Adipocyte (in vitro differentiated cells): ENCODE measurements around the gene BPHL.
"Not testable (repeated sequence)": the region's sequence is repeated elsewhere in the genome, so short reads cannot be mapped to it uniquely, and the experiment has no call there.

ENCODE experiments used
- DNase-seq: peaks from one replicate; pipeline ENCODE4 v3.0.0-alpha.2; 2015; ENCODE audit warnings: low read depth
- H3K27me3 ChIP-seq: replicated peaks from 2 replicates; pipeline ENCODE4 v1.7.0; 2013; ENCODE audit warnings: mild to moderate bottlenecking, low read length, moderate library complexity; ENCODE audit not compliant: control insufficient read depth, insufficient read depth
- H3K36me3 ChIP-seq: 2 replicates; pipeline ENCODE4 v1.7.0; 2013; ENCODE audit warnings: low read length, mild to moderate bottlenecking, moderate library complexity; ENCODE audit not compliant: control insufficient read depth, insufficient read depth, severe bottlenecking
- H3K4me1 ChIP-seq: 2 replicates; pipeline ENCODE4 v1.7.0; 2013; ENCODE audit warnings: mild to moderate bottlenecking, low read length, moderate library complexity; ENCODE audit not compliant: control insufficient read depth, insufficient read depth
- H3K4me3 ChIP-seq: 2 replicates; pipeline ENCODE4 v1.7.0; 2013; ENCODE audit warnings: mild to moderate bottlenecking, low read length, moderate library complexity
- H3K9ac ChIP-seq: 2 replicates; pipeline ENCODE4 v1.7.0; 2013; ENCODE audit warnings: mild to moderate bottlenecking, low read length, moderate library complexity
- H3K9me3 ChIP-seq: 2 replicates; pipeline ENCODE4 v1.7.0; 2013; ENCODE audit warnings: mild to moderate bottlenecking, low read length, moderate library complexity; ENCODE audit not compliant: control insufficient read depth

BPHL gene

DNA sequence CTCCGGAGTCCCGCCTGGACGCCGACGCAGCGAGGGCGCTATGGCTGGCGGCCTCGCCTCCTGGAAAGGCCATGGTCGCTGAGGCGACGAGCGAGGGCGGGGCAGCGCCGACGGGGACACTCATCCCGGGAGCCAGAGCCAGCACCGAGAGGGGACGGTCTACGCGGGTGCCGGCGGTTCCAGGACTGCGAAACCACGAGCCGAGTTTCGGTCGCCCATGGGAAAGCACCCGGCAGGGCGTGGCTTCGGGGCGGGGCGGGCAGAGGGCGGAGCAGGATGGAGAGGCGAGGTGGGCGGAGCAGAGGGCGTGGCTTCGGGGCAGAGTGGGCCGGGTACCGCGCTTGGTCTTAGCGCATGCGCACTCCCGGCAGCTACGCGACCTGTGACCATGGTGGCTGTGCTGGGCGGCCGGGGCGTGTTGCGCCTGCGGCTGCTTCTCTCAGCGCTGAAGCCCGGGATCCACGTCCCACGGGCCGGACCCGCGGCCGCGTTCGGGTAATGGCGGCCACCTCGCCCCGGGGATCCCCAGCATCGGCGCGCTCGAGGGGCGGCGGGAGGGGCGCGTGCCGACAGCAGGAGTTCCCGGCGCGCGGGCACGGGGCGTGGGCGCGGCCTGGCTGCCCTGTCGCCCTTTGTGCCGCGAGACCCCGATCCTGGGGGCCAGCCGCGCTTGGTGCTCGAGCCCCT lies at the start of gene BPHL:
TSS of gene BPHL (plus strand) at position 359 of the 687 bp plus-strand sequence. CDS start at position 389, 30 bp downstream.
- peak within 1 kb of the TSS; percentile 95 for H3K4me3 ChIP-seq
- no peaks in the 10 kb centered on the region for H3K9me3 ChIP-seq
- H3K9ac ChIP-seq: peak within 1 kb of the TSS; percentile 92
- H3K4me1 ChIP-seq: peaks cover 38% of the 10 kb centered on the region
- peak; percentile 99 for DNase-seq
- no peaks in the 10 kb centered on the region for H3K27me3 ChIP-seq
- H3K36me3 ChIP-seq: peaks cover 22% of the 10 kb centered on the region

DNA sequence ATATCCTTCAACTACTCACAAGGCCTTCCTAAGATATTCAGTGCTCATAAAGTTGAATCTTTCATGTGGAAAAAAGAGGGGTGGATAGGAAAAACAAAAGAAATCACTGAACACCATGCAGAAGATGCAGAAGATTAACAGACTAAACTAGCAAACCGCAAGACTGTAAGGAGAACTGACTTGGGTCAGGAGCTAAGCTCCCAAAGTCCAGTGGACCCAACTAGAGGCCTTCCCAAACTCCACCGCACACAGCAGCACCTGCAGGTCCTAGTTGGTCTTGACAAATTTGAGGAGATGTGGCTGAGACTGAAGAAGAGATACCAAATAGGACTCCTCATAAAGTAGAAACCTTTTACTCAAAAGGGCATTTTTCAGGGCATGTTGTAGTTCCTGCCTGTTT lies 46.9 kb upstream of the BPHL start:
- Histone ChIP-seq H3K4me3 (no peak overlapping the region), H3K9ac (no peak overlapping the region), H3K36me3 (peaks cover 15% of the 10 kb centered on the region), H3K9me3 (no peaks in the 10 kb centered on the region), H3K27me3 (no peaks in the 10 kb centered on the region), H3K4me1 (peaks cover 46% of the 10 kb centered on the region)
- DNase-seq: no peak

DNA sequence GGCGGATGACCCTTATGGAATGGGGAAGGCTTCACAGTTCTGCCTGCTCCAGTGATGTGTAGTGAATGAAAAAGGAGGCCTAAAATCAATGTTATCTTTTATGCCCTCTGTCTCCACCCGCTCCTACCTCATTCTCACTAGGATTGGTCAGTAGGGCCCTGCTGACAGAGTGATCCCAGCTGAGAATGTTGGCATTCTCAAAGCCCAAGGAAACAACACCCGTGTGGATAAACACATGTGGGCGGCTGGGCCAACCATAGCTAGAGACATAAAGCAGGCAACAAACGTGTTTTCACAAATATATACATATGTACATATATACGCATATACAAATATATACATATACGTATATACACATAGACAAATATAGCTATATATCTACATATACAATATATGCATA lies 45.7 kb upstream of the BPHL start:
- Histone ChIP-seq H3K9me3 (no peaks in the 10 kb centered on the region), H3K9ac (no peak overlapping the region), H3K36me3 (peaks cover 24% of the 10 kb centered on the region), H3K4me3 (no peak overlapping the region), H3K27me3 (no peaks in the 10 kb centered on the region), H3K4me1 (peaks cover 43% of the 10 kb centered on the region)
- DNase-seq: no peak

DNA sequence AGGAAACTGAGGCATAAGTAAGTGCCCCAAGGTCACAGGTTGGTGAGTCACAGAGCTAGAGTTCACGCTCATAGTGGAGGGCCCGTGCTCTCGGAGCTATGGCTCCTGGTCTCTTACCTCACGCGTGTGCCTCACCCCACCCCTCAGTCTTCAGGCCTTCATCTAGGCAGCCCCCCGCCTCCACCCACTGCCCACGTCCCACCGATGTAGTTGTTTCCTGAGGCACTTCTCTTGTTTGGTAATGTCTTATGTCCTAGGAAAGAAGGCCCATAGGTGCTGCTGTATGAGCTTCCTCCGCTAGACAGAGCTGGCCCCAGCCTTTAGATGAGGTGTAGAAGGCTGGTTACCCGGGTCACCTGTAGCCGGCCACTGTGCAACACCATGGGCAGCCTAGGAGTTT lies 45.1 kb upstream of the BPHL start:
- no peak overlapping the region for H3K9ac ChIP-seq
- no peak for DNase-seq
- peaks cover 30% of the 10 kb centered on the region for H3K36me3 ChIP-seq
- H3K9me3 ChIP-seq: no peaks in the 10 kb centered on the region
- H3K4me1 ChIP-seq: peaks cover 43% of the 10 kb centered on the region
- H3K27me3 ChIP-seq: no peaks in the 10 kb centered on the region
- H3K4me3 ChIP-seq: no peak overlapping the region

DNA sequence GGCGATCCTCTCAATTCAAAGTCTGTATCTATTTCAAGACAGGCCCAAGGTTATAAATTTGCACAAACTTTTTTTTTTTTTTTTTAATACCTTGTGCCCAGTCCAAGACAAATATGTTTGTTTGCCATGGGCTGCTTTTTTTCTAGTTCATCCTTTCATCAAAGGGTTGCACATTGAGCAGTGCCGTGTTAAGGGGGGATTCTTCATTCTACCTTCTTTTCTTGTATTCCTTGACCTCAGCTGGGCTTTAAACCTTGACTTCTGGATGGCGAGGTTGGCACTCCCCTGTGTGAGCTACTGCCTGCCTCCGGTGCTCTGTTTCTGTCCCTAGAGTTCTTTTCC lies 42.8 kb upstream of the BPHL start:
- Histone ChIP-seq H3K4me1 (peaks cover 30% of the 10 kb centered on the region), H3K36me3 (peaks cover 54% of the 10 kb centered on the region), H3K9ac (peak overlapping the region; percentile 35), H3K27me3 (no peaks in the 10 kb centered on the region), H3K9me3 (no peaks in the 10 kb centered on the region), H3K4me3 (no peak overlapping the region)
- DNase-seq: no peak

DNA sequence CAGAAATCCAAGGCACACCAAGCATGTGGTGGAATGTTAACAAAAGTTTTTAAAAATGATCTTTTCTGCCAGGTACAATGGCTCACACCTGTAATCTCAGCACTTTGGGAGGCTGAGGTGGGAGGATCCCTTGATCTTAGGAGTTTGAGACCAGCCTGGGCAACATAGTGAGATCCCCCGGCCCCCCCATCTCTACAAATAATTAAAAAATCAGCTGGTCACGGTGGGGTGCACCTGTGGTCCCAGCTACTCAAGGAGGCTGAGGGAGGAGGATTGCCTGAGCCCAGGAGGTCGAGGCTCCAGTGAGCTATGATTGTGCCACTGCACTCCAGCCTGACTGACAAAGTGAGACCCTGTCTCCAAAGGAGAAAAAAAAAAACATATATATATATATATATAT lies 42.2 kb upstream of the BPHL start:
- H3K27me3 ChIP-seq: no peaks in the 10 kb centered on the region
- DNase-seq: no peak
- H3K9ac ChIP-seq: no peak overlapping the region
- H3K36me3 ChIP-seq: peaks cover 59% of the 10 kb centered on the region
- H3K4me3 ChIP-seq: no peak overlapping the region
- H3K9me3 ChIP-seq: no peaks in the 10 kb centered on the region
- peaks cover 25% of the 10 kb centered on the region for H3K4me1 ChIP-seq

DNA sequence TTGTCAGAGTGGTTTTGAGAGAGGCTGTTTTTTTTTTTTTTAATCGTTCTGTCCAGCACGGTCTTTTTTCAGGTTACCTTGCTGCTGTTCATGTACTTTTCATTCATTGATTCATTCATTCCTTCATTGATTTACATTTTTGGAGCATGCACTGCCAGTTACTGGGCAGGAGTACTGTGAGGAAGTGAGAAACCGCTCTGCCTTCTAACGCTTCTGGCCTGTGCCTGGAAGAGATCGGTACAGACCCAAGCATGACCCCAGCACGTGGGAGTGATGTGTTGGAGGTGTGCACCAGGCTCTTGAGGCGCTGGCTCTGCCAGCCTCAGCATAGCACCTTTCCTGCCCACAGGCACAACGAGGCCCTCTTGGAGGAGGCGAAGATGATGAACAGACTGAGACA lies 41.1 kb upstream of the BPHL start:
- DNase-seq: no peak
- Histone ChIP-seq H3K36me3 (peaks cover 63% of the 10 kb centered on the region), H3K9ac (no peak overlapping the region), H3K27me3 (no peaks in the 10 kb centered on the region), H3K4me3 (no peak overlapping the region), H3K9me3 (no peaks in the 10 kb centered on the region), H3K4me1 (peaks cover 16% of the 10 kb centered on the region)

DNA sequence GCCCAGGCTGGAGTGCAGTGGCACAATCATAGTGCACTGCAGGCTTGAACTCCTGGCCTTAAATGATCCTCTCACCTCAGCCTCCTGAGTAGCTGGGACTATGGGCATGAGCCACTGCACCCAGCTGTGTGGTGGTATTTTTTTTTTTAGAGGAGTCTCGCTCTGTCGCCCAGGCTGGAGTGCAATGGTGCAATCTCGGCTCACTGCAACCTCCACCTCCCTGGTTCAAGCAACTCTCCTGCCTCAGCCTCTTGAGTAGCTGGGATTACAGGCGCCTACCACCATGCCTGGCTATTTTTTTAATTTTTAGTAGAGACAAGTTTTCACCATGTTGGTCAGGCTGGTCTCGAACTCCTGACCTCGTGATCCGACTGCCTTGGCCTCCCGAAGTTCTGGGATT lies 39.6 kb upstream of the BPHL start:
- H3K9me3 ChIP-seq, H3K9ac ChIP-seq, H3K27me3 ChIP-seq, DNase-seq, H3K4me3 ChIP-seq: not testable (repeated sequence)
- peaks cover 73% of the 10 kb centered on the region for H3K36me3 ChIP-seq
- peaks cover 11% of the 10 kb centered on the region for H3K4me1 ChIP-seq

DNA sequence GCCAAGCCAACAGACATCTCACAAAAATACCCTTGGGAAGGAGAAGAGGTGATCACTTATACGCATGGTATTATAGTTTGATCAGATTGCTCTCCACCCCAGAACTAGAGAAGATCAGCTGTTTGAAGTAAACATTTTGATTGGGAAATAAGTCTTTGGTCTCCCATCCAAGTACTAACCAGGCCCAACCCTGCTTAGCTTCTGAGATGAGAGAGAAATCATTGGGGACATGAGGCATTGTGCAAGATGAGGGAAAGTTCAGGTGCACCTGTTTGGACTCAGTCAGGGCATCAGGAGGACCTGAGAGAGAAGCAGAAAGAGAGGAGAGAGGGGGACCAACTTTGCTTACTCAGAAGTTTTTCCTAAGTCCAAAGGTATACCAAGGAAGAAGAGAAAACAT lies 38.8 kb upstream of the BPHL start:
- Histone ChIP-seq H3K4me1 (peaks cover 11% of the 10 kb centered on the region), H3K4me3 (no peak overlapping the region), H3K9ac (no peak overlapping the region), H3K9me3 (no peaks in the 10 kb centered on the region), H3K27me3 (no peaks in the 10 kb centered on the region), H3K36me3 (peaks cover 77% of the 10 kb centered on the region)
- no peak for DNase-seq

DNA sequence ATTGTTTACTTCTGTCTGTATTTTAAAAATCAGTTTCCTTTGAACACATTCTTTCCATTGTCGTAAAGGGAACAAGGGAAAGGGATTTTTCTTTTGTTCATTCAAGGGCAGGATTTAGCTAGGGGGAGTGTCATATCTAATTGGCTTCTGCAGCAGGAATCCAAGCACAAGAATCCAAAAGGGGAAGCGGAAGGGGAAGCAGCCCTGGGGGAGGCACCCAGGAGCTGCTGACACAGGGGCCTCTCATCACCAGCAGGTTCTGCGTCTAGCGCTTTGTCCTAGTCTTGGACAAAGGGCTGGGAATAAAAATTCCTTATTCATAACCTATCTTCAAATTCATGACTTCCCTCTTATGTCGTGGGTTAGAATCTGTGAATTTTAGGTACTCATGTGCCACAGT lies 36.6 kb upstream of the BPHL start:
- H3K9me3 ChIP-seq: no peaks in the 10 kb centered on the region
- no peak for DNase-seq
- no peak overlapping the region for H3K4me3 ChIP-seq
- H3K9ac ChIP-seq: no peak overlapping the region
- no peaks in the 10 kb centered on the region for H3K27me3 ChIP-seq
- H3K4me1 ChIP-seq: no peaks in the 10 kb centered on the region
- peaks cover 98% of the 10 kb centered on the region for H3K36me3 ChIP-seq

DNA sequence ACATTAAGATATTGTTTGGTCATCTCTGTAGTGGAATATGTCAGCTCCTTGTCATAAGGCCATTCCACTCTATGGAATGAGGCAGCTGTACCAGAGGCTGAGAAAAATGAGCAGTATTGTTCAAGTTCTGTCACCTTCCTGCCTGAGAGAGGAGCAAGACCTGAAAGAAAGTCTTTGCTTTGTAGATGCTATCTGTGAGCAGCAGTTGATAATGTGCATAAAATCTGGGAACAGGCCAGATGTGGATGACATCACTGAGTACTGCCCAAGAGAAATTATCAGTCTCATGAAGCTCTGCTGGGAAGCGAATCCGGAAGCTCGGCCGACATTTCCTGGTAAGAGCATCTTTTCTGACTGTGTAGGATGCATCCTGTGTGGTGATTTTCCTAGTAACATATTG lies 33.4 kb upstream of the BPHL start:
- DNase-seq: no peak
- Histone ChIP-seq H3K27me3 (no peaks in the 10 kb centered on the region), H3K36me3 (peaks cover 82% of the 10 kb centered on the region), H3K4me3 (no peak overlapping the region), H3K4me1 (peaks cover 9% of the 10 kb centered on the region), H3K9me3 (no peaks in the 10 kb centered on the region), H3K9ac (no peak overlapping the region)

DNA sequence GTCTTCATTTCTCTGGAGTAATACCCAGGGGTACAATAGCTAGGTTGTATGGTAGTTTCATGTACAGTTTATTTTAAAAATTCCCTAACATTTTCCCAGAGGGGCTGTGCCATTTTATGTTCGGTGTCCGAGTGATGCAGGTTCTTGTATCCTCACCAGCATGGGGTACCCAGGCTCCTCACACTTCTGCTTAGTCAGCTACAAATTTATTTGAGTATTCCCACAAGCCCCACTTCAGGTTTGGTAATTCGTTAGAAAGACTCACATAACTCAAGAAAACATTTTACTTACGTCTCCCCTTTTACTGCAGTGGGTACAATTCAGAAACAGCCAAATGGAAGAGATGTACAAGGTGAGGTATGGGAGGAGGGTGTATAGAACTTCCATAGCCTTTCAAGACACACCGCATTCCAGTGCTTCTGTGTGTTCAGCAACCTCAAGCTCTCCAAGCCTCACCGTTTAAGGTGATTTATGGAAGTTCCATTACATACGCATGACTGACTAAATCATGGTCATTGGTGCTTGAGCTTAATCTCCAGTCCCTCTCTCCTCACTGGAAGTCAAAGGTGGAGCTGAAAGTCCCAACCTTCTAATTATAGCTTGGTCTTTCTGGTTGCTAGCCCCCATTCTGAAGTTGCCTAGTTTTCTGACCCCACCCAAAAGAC lies 32.1 kb upstream of the BPHL start:
- no peaks in the 10 kb centered on the region for H3K9me3 ChIP-seq
- no peaks in the 10 kb centered on the region for H3K27me3 ChIP-seq
- H3K36me3 ChIP-seq: peaks cover 75% of the 10 kb centered on the region
- H3K9ac ChIP-seq: no peak overlapping the region
- H3K4me3 ChIP-seq: no peak overlapping the region
- DNase-seq: no peak
- H3K4me1 ChIP-seq: peaks cover 9% of the 10 kb centered on the region
